OCI-LY1 (cell line): Measurements from ENCODE around the gene PLA2G1B.

Experiments
- EZH2 ChIP-seq: fragments of 200-600 bp; sonication (generic), shearing (Covaris generic); IDR thresholded peaks from 2 replicates; pipeline ENCODE4 v1.8.0; 2017; ENCODE audit warnings: borderline replicate concordance, mixed run types, mild to moderate bottlenecking, antibody characterized with exemption, low read length, moderate library complexity, mixed read lengths
- TF ChIP-seq, protein P1 (sequence below): fragments of 200-600 bp; sonication (generic), shearing (Covaris generic); IDR thresholded peaks from 2 replicates; pipeline ENCODE4 v1.5.1; 2017; ENCODE audit warnings: mild to moderate bottlenecking, antibody characterized with exemption, low read length, moderate library complexity, mixed read lengths

DNA sequence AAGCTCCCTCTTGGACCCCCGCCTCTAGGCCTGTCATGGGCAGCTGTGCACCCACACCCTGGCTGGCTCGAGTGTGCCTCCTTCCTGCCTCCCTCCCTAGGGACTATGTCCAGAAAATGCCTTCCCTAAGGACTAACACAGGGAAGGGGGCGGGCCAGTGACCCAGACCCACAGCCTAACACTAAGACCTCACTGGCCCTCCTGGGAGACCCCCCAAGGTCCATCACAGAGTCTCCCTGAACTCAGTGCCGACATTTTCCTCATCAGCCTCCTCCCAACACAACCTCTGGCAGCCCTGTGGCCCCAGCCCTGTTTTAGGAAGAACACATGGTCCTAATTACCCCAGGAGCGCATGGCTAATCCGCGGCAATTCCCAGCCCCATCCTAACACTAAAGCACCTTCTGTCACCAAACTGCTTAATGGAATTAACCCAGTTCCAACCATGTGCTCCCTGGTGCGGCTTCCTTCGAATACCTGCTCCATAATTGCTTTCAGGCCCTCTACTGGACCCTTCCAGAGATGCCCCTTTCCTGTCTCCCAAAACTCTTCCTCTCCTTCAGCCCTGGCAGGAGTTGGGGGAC, 35.8 kb upstream of the PLA2G1B start:
- TF ChIP-seq, protein P1, sequence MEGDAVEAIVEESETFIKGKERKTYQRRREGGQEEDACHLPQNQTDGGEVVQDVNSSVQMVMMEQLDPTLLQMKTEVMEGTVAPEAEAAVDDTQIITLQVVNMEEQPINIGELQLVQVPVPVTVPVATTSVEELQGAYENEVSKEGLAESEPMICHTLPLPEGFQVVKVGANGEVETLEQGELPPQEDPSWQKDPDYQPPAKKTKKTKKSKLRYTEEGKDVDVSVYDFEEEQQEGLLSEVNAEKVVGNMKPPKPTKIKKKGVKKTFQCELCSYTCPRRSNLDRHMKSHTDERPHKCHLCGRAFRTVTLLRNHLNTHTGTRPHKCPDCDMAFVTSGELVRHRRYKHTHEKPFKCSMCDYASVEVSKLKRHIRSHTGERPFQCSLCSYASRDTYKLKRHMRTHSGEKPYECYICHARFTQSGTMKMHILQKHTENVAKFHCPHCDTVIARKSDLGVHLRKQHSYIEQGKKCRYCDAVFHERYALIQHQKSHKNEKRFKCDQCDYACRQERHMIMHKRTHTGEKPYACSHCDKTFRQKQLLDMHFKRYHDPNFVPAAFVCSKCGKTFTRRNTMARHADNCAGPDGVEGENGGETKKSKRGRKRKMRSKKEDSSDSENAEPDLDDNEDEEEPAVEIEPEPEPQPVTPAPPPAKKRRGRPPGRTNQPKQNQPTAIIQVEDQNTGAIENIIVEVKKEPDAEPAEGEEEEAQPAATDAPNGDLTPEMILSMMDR = no peak
- no peak for TF ChIP-seq EZH2
